ENCODE data around the gene PARG.
"Not testable (repeated sequence)": the region's sequence is repeated elsewhere in the genome, so short reads cannot be mapped to it uniquely, and the experiment has no call there.

PARG gene

DNA sequence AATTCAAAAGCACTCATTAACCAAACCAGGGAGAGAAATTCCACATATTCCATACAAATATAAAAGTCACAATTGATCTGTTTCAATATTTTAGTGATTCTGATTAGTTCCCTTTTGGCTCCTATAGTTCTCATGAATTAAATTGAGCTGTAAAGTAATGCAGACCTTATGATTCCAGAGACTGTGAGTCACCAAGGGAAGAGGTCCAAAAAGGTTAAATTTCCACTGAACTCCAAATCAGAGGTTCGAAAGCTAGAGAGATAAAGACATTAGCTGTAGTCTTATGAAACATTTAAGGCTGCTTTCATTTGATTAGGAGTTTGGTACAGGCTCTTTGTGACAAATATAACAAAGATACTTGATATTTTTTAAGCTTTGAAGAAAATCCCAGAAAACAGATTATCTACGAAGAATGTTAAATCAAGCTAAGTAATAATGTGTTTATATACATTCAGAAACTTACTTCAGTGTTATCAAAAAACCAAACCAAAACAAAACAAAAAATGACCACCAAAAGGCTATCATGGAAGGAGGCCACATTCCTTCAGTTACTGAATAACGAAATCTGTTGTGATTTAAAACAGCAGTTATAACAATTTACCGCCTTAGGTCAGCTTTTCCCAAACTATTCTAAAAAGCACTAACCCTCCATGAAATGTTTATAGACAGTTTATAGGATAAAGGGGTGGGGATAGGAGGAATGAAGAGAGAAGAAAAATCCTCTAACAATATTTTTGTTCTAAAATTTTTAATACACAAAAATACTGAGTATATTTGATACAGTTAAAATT is 33.3 kb downstream of the PARG start:
- not testable (repeated sequence) for H3K4me1 ChIP-seq (ENCODE audit: control insufficient read depth in 1 of 2, insufficient read depth in 2 of 2, low read length in 2 of 2); H3K27me3 ChIP-seq (ENCODE audit: control insufficient read depth in 1 of 2, insufficient read depth in 2 of 2, low read length in 2 of 2); H3K4me3 ChIP-seq (ENCODE audit: low read depth in 1 of 2, low read length in 2 of 2); H3K36me3 ChIP-seq (ENCODE audit: control insufficient read depth in 1 of 2, insufficient read depth in 2 of 2, low read length in 2 of 2); H3K27ac ChIP-seq (ENCODE audit: low read depth, low read length); H3K9ac ChIP-seq (ENCODE audit: low read depth in 1 of 2, low read length in 2 of 2); H3K9me3 ChIP-seq (ENCODE audit: control insufficient read depth in 1 of 2, low read length in 2 of 2)

DNA sequence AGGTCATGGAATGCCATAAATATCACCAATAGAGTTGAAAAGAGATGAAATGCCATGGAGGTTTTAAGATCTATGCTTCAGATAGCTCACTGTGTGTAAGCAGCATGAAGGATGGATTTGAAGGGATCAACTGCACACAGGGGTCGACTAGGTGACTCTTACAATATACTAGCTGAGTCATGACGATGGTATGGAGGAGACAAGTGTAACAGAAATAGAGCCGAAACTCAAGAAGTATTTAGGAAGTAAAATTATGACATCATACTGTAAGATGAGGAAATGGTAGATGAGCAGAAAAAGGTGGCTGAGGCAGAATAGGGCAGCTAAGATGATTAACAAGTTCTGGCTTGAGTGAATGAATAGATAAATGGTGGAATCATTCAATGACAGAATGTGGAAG is 38.0 kb downstream of the PARG start:
- H3K4me1 ChIP-seq (ENCODE audit: control insufficient read depth in 1 of 2, insufficient read depth in 2 of 2, low read length in 2 of 2); H3K27me3 ChIP-seq (ENCODE audit: control insufficient read depth in 1 of 2, insufficient read depth in 2 of 2, low read length in 2 of 2); H3K36me3 ChIP-seq (ENCODE audit: control insufficient read depth in 1 of 2, insufficient read depth in 2 of 2, low read length in 2 of 2); H3K9ac ChIP-seq (ENCODE audit: low read depth in 1 of 2, low read length in 2 of 2); H3K27ac ChIP-seq (ENCODE audit: low read depth, low read length); H3K9me3 ChIP-seq (ENCODE audit: control insufficient read depth in 1 of 2, low read length in 2 of 2); H3K4me3 ChIP-seq (ENCODE audit: low read depth in 1 of 2, low read length in 2 of 2): not testable (repeated sequence)

DNA sequence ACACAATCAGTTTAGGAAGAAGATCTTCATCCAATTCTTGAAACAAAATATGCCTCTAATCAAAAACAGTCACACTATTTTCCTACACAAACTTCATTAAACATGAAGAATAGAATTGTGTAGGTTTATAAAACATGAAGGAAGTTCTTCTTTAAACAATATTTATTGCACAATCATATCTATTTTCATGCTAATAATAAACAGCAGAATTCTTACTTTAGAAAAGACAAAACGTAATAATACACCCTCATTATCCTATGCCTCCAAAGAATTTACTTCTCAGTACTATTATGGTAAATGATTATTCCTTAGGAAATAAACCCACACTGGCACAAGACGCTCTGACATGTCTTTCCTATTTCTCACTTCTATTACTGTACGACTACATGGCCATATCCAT is 41.4 kb downstream of the PARG start:
- H3K27ac ChIP-seq (ENCODE audit: low read depth, low read length); H3K36me3 ChIP-seq (ENCODE audit: control insufficient read depth in 1 of 2, insufficient read depth in 2 of 2, low read length in 2 of 2); H3K9me3 ChIP-seq (ENCODE audit: control insufficient read depth in 1 of 2, low read length in 2 of 2); H3K4me1 ChIP-seq (ENCODE audit: control insufficient read depth in 1 of 2, insufficient read depth in 2 of 2, low read length in 2 of 2); H3K27me3 ChIP-seq (ENCODE audit: control insufficient read depth in 1 of 2, insufficient read depth in 2 of 2, low read length in 2 of 2); H3K9ac ChIP-seq (ENCODE audit: low read depth in 1 of 2, low read length in 2 of 2); H3K4me3 ChIP-seq (ENCODE audit: low read depth in 1 of 2, low read length in 2 of 2): not testable (repeated sequence)

DNA sequence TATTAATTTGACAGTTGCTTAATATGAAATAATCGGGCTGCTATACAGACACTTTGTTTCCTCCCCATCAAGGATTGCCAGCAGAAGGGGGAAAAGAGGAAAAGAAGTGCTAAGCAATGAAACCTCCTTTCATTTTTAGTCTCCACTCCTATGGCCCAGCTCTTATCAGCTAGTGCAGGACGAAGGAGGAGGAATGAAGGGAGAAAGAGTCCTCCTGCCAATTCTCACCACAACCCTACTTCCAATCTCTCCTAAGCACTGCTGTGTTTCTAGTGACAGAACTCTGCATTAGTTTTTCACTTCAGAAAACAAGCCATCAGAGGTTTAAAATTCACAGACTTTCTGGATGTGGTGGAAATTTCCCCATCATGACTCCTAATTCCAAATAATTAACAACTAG is 41.8 kb downstream of the PARG start:
- H3K27ac ChIP-seq (ENCODE audit: low read depth, low read length); H3K4me3 ChIP-seq (ENCODE audit: low read depth in 1 of 2, low read length in 2 of 2); H3K9ac ChIP-seq (ENCODE audit: low read depth in 1 of 2, low read length in 2 of 2); H3K9me3 ChIP-seq (ENCODE audit: control insufficient read depth in 1 of 2, low read length in 2 of 2); H3K36me3 ChIP-seq (ENCODE audit: control insufficient read depth in 1 of 2, insufficient read depth in 2 of 2, low read length in 2 of 2); H3K27me3 ChIP-seq (ENCODE audit: control insufficient read depth in 1 of 2, insufficient read depth in 2 of 2, low read length in 2 of 2); H3K4me1 ChIP-seq (ENCODE audit: control insufficient read depth in 1 of 2, insufficient read depth in 2 of 2, low read length in 2 of 2): not testable (repeated sequence)

DNA sequence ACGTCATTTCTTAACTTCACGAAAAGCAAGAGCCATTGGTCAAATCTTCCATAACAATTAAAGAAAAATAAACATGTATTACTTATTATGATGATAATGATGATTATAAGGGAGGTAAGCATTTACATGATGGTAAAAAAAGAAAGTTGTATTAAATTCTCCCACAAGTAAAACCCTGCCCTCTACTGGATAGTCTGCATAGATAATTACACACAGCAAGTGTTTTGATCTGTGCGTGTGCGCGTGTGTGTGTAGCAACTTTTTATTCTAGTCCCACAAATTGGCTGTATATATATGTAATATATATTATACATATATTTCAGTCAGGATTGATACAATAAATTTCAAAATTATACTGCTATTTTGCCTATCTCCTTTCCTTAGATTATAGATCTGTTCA is 51.8 kb downstream of the PARG start:
- H3K36me3 ChIP-seq (ENCODE audit: control insufficient read depth in 1 of 2, insufficient read depth in 2 of 2, low read length in 2 of 2); H3K27me3 ChIP-seq (ENCODE audit: control insufficient read depth in 1 of 2, insufficient read depth in 2 of 2, low read length in 2 of 2); H3K9me3 ChIP-seq (ENCODE audit: control insufficient read depth in 1 of 2, low read length in 2 of 2); H3K27ac ChIP-seq (ENCODE audit: low read depth, low read length); H3K4me1 ChIP-seq (ENCODE audit: control insufficient read depth in 1 of 2, insufficient read depth in 2 of 2, low read length in 2 of 2); H3K9ac ChIP-seq (ENCODE audit: low read depth in 1 of 2, low read length in 2 of 2); H3K4me3 ChIP-seq (ENCODE audit: low read depth in 1 of 2, low read length in 2 of 2): not testable (repeated sequence)

DNA sequence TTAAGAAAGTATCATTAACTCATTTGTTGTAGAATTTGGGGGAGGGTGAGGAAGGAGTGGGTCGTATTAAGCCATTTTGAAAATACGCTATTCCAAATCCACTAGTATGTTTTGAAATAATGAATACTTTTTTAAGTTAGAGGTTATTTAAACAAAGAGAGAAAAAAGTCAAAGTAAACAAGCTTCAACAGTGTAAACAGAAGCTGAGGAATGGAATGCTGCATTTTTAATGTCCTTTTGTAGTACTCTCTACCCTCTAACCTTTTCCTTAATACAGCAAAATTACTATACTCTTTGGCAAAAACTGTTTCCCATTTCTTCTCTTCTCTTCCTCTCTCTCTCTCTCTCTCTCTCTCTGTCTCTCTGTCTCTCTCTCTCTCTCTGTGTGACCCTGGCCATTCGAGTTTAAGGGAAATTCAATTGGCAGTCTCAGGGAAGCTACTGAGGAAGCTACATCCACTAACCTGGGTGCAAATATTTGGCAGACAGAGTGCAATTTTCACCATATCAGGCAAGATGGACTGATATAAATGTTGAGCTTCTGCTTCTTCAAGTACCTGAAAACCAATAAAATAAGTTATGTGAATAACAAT is 57.0 kb downstream of the PARG start:
- H3K4me3 ChIP-seq (ENCODE audit: low read depth in 1 of 2, low read length in 2 of 2); H3K9ac ChIP-seq (ENCODE audit: low read depth in 1 of 2, low read length in 2 of 2); H3K27me3 ChIP-seq (ENCODE audit: control insufficient read depth in 1 of 2, insufficient read depth in 2 of 2, low read length in 2 of 2); H3K4me1 ChIP-seq (ENCODE audit: control insufficient read depth in 1 of 2, insufficient read depth in 2 of 2, low read length in 2 of 2); H3K36me3 ChIP-seq (ENCODE audit: control insufficient read depth in 1 of 2, insufficient read depth in 2 of 2, low read length in 2 of 2); H3K9me3 ChIP-seq (ENCODE audit: control insufficient read depth in 1 of 2, low read length in 2 of 2); H3K27ac ChIP-seq (ENCODE audit: low read depth, low read length): not testable (repeated sequence)

DNA sequence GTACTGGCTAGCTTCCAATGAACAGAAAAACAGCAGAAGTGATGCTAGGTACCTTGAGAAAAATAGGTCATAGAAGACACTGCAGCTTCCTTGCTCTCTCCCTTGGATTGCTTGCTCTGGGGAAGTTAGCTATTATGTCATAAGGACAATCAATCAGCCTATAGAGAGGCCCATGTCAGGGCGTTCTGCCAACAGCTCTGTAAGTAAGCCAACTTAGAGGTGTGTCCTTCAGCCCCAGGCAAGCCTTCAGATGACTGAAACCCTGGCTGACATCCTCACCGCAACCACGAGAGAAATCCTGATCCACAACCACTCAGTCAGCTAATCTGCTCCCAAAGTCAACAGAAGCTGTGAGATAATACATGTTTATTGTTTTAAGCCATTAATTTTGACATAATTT is 58.0 kb downstream of the PARG start:
- not testable (repeated sequence) for H3K9me3 ChIP-seq (ENCODE audit: control insufficient read depth in 1 of 2, low read length in 2 of 2); H3K4me1 ChIP-seq (ENCODE audit: control insufficient read depth in 1 of 2, insufficient read depth in 2 of 2, low read length in 2 of 2); H3K36me3 ChIP-seq (ENCODE audit: control insufficient read depth in 1 of 2, insufficient read depth in 2 of 2, low read length in 2 of 2); H3K27ac ChIP-seq (ENCODE audit: low read depth, low read length); H3K4me3 ChIP-seq (ENCODE audit: low read depth in 1 of 2, low read length in 2 of 2); H3K27me3 ChIP-seq (ENCODE audit: control insufficient read depth in 1 of 2, insufficient read depth in 2 of 2, low read length in 2 of 2); H3K9ac ChIP-seq (ENCODE audit: low read depth in 1 of 2, low read length in 2 of 2)

DNA sequence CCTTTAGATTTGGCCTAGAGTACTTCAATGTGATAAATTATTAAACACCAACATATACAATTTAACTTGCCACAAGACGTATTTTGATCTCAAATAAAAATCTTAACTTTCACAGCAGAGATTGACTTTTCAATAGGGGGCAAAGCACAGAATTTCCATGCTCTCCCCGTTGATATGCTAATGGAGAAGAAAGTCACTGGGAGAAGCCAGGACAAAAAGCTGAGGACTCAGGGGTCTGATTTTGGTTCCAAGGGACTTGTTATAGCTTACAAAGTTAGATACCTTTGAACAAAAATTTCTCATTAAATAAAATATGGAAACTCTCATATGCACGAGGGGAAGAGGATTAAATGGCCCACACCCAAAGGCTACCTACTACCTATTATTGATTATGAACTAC is 59.5 kb downstream of the PARG start:
- H3K4me1 ChIP-seq (ENCODE audit: control insufficient read depth in 1 of 2, insufficient read depth in 2 of 2, low read length in 2 of 2); H3K4me3 ChIP-seq (ENCODE audit: low read depth in 1 of 2, low read length in 2 of 2); H3K27ac ChIP-seq (ENCODE audit: low read depth, low read length); H3K27me3 ChIP-seq (ENCODE audit: control insufficient read depth in 1 of 2, insufficient read depth in 2 of 2, low read length in 2 of 2); H3K36me3 ChIP-seq (ENCODE audit: control insufficient read depth in 1 of 2, insufficient read depth in 2 of 2, low read length in 2 of 2); H3K9me3 ChIP-seq (ENCODE audit: control insufficient read depth in 1 of 2, low read length in 2 of 2); H3K9ac ChIP-seq (ENCODE audit: low read depth in 1 of 2, low read length in 2 of 2): not testable (repeated sequence)

DNA sequence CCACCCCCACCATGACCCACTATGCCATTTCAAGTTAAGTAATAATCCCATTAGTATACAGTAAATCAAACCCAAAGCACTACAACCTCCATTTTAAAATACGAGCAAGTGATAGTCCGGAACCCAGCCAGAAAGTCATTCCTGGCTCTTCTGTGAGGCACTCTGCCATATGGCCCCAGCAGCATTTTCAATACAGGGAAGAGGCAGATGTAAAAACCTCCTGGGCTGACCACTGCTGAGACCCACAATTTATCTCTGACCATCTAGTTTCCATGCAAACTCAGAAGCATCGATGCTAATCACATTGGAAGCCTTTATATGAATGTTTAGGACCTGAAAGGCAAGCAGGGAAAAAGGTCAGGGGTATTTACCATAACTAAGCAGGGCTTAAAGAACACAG is 69.1 kb downstream of the PARG start:
- H3K4me3 ChIP-seq (ENCODE audit: low read depth in 1 of 2, low read length in 2 of 2); H3K27ac ChIP-seq (ENCODE audit: low read depth, low read length); H3K9me3 ChIP-seq (ENCODE audit: control insufficient read depth in 1 of 2, low read length in 2 of 2); H3K9ac ChIP-seq (ENCODE audit: low read depth in 1 of 2, low read length in 2 of 2); H3K4me1 ChIP-seq (ENCODE audit: control insufficient read depth in 1 of 2, insufficient read depth in 2 of 2, low read length in 2 of 2); H3K36me3 ChIP-seq (ENCODE audit: control insufficient read depth in 1 of 2, insufficient read depth in 2 of 2, low read length in 2 of 2); H3K27me3 ChIP-seq (ENCODE audit: control insufficient read depth in 1 of 2, insufficient read depth in 2 of 2, low read length in 2 of 2): not testable (repeated sequence)

DNA sequence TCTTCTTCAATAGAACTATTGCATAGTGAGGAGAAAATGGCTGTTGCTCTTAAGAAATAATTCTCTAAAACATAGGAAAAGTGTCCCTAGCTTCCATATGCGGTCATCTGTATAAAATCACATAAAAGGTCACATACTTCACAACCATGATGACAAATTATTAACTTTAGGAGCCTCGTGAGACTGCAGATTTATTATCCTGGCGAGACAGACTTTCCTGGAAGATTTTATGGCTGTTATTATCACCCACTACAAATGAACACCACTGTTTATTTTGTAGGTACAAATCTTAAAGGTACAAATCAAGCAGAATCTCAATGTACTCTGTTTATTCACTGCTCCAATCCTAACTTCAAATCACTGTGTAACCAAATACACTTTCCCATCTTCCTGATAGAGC is 70.4 kb downstream of the PARG start:
- not testable (repeated sequence) for H3K27ac ChIP-seq (ENCODE audit: low read depth, low read length); H3K4me1 ChIP-seq (ENCODE audit: control insufficient read depth in 1 of 2, insufficient read depth in 2 of 2, low read length in 2 of 2); H3K9me3 ChIP-seq (ENCODE audit: control insufficient read depth in 1 of 2, low read length in 2 of 2); H3K36me3 ChIP-seq (ENCODE audit: control insufficient read depth in 1 of 2, insufficient read depth in 2 of 2, low read length in 2 of 2); H3K9ac ChIP-seq (ENCODE audit: low read depth in 1 of 2, low read length in 2 of 2); H3K27me3 ChIP-seq (ENCODE audit: control insufficient read depth in 1 of 2, insufficient read depth in 2 of 2, low read length in 2 of 2); H3K4me3 ChIP-seq (ENCODE audit: low read depth in 1 of 2, low read length in 2 of 2)

DNA sequence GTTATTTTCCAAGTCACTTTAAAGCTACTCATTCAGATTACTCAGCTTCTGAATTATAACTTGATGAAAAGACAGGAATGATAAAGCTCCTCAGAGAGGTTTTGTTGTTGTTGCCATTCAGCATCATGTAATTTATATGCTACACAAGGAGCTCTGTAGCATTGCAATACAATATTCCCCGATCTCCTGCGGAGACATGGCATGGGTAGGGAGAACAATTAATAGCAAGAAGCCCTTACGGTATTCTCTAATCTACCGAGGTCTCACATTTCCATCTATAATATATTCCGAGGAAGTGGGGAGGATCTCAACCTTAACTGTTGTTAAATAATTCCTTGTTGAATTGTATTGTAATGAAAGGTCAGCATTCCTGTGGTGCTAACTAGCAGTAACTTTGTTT is 81.9 kb downstream of the PARG start:
- not testable (repeated sequence) for H3K27me3 ChIP-seq (ENCODE audit: control insufficient read depth in 1 of 2, insufficient read depth in 2 of 2, low read length in 2 of 2); H3K4me1 ChIP-seq (ENCODE audit: control insufficient read depth in 1 of 2, insufficient read depth in 2 of 2, low read length in 2 of 2); H3K36me3 ChIP-seq (ENCODE audit: control insufficient read depth in 1 of 2, insufficient read depth in 2 of 2, low read length in 2 of 2); H3K27ac ChIP-seq (ENCODE audit: low read depth, low read length); H3K4me3 ChIP-seq (ENCODE audit: low read depth in 1 of 2, low read length in 2 of 2); H3K9me3 ChIP-seq (ENCODE audit: control insufficient read depth in 1 of 2, low read length in 2 of 2); H3K9ac ChIP-seq (ENCODE audit: low read depth in 1 of 2, low read length in 2 of 2)

All from duodenal mucosa (tissue), 2 donors.